ENCODE results near the gene CRYGB.
A peak's percentile ranks its signal among the peaks of the same experiment; 100 is the strongest.
"Not testable (repeated sequence)": the region's sequence is repeated elsewhere in the genome, so short reads cannot be mapped to it uniquely, and the experiment has no call there.

The CRYGB gene

GRCh38 chr2:208148803-208149202 lies 2.8 kb upstream of the CRYGB start:
- no peak for DNase-seq

- DNase-seq, result no peak
Measured at GRCh38 chr2:208147759-208148158, 1.8 kb upstream of the CRYGB start.

GRCh38 chr2:208147008-208147407 lies 1.1 kb upstream of the CRYGB start:
- DNase-seq, result no peak

GRCh38 chr2:208142925-208143799 lies 2.8 kb downstream of the CRYGB start:
- DNase-seq, result peak; percentile 6

- DNase-seq, result peak; percentile 42
Measured at GRCh38 chr2:208142240-208142924, 3.6 kb downstream of the CRYGB start.

GRCh38 chr2:208139447-208139846 lies 6.5 kb downstream of the CRYGB start:
- DNase-seq, result no peak

GRCh38 chr2:208138334-208138733 lies 7.6 kb downstream of the CRYGB start:
- DNase-seq, result not testable (repeated sequence)

GRCh38 chr2:208136716-208137094 lies 9.3 kb downstream of the CRYGB start:
- DNase-seq, result no peak

- no peak for DNase-seq
Measured at GRCh38 chr2:208135794-208136715, 9.9 kb downstream of the CRYGB start.

- no peak for DNase-seq
Measured at GRCh38 chr2:208134928-208135586, 10.9 kb downstream of the CRYGB start.

- no peak for DNase-seq
Measured at GRCh38 chr2:208130712-208131110, 15.2 kb downstream of the CRYGB start.

GRCh38 chr2:208129744-208130711 lies 15.9 kb downstream of the CRYGB start, which contains the start of gene CRYGC:
Gene CRYGC, minus strand, starts transcription at chr2:208129828. Its CDS starts 36 bp downstream, at chr2:208129792.
- DNase-seq, result no peak

GRCh38 chr2:208128136-208128535 lies 17.8 kb downstream of the CRYGB start:
- no peak for DNase-seq

- no peak for DNase-seq
Measured at GRCh38 chr2:208127090-208127489, 18.9 kb downstream of the CRYGB start.

- no peak for DNase-seq
Measured at GRCh38 chr2:208125251-208125650, 20.7 kb downstream of the CRYGB start.

GRCh38 chr2:208124013-208124715 lies 21.8 kb downstream of the CRYGB start, which contains the start of gene CRYGD:
Gene CRYGD, minus strand, starts transcription at chr2:208124524. Its CDS starts 51 bp downstream, at chr2:208124473.
- not testable (repeated sequence) for DNase-seq

GRCh38 chr2:208122248-208122647 lies 23.7 kb downstream of the CRYGB start:
- DNase-seq, result no peak

GRCh38 chr2:208118918-208119317 lies 27.0 kb downstream of the CRYGB start:
- no peak for DNase-seq

GRCh38 chr2:208117390-208117789 lies 28.6 kb downstream of the CRYGB start:
- DNase-seq, result not testable (repeated sequence)

GRCh38 chr2:208112969-208113368 lies 33.0 kb downstream of the CRYGB start:
- peak; percentile 20 for DNase-seq
